Smooth muscle cell (in vitro differentiated cells): ENCODE data around the gene RAMP1. TPM values are rescaled to one million over a fixed set of nuclear protein-coding genes. Genes with fewer than 3 reads are reported as not detected.

ENCODE experiments used
- DNase-seq: peaks from one replicate; lab custom pipeline; 2025; ENCODE audit not compliant: unreplicated experiment; lab: John Stamatoyannopoulos, UW
- H2AFZ ChIP-seq: fragments of 200-600 bp; sonication (generic); 2 replicates; pipeline ENCODE4 v1.6.0; 2016; ENCODE audit warnings: antibody characterized with exemption, low read depth, mild to moderate bottlenecking
- H3F3A ChIP-seq: fragments of 200-600 bp; sonication (generic); 2 replicates; pipeline ENCODE4 v1.6.0; 2017; ENCODE audit warnings: antibody characterized with exemption, low read depth
- H3K27ac ChIP-seq: fragments of 200-600 bp; sonication (generic); 2 replicates; pipeline ENCODE4 v1.5.1; 2016; ENCODE audit warnings: low read depth, mild to moderate bottlenecking
- H3K27me3 ChIP-seq: fragments of 200-600 bp; sonication (generic); 2 replicates; pipeline ENCODE4 v1.6.1; 2016; ENCODE audit warnings: low read depth, mild to moderate bottlenecking
- H3K36me3 ChIP-seq: fragments of 200-600 bp; sonication (generic); 2 replicates; pipeline ENCODE4 v1.5.1; 2016; ENCODE audit warnings: low read depth
- H3K4me1 ChIP-seq: fragments of 200-600 bp; sonication (generic); 2 replicates; pipeline ENCODE4 v1.5.1; 2016; ENCODE audit warnings: low read depth
- H3K4me2 ChIP-seq: fragments of 200-600 bp; sonication (generic); 2 replicates; pipeline ENCODE4 v1.6.0; 2016; ENCODE audit warnings: mild to moderate bottlenecking
- H3K4me3 ChIP-seq: fragments of 200-600 bp; sonication (generic); 2 replicates; pipeline ENCODE4 v1.5.1; 2016; ENCODE audit warnings: mild to moderate bottlenecking
- H3K79me2 ChIP-seq: fragments of 200-600 bp; sonication (generic); 2 replicates; pipeline ENCODE4 v1.6.0; 2016; ENCODE audit warnings: low read depth, mild to moderate bottlenecking
- H3K9ac ChIP-seq: fragments of 200-600 bp; sonication (generic); 2 replicates; pipeline ENCODE4 v1.6.0; 2016; ENCODE audit warnings: low read depth
- H3K9me3 ChIP-seq: fragments of 200-600 bp; sonication (generic); replicated peaks from 2 replicates; pipeline ENCODE4 v1.5.1; 2016; ENCODE audit warnings: low read depth
- H4K20me1 ChIP-seq: fragments of 200-600 bp; sonication (generic); 2 replicates; pipeline ENCODE4 v1.6.0; 2016; ENCODE audit warnings: low read depth
- WGBS: methylation state at CpG from one replicate; pipeline ENCODE4 v1.1.7; 2016; ENCODE audit warnings: low lambda C conversion rate; 5-methylcytosine and 5-hydroxymethylcytosine counted together
- polyA plus RNA-seq: library from polyadenylated mRNA; unstranded; fragments of >200 nt; fragmentation: Nextera tagmentation; extraction: Ambion mirVana; gene quantifications from 2 replicates; pipeline ENCODE4 v1.2.1, GENCODE V29; 2016
- total RNA-seq: library from RNA; depleted of rRNA; stranded (reverse); fragments of >200 nt; gene quantifications from 2 replicates; pipeline ENCODE4 v1.2.3, GENCODE V29; 2014
- TF ChIP-seq, protein P1 (sequence below): fragments of 200-600 bp; sonication (generic); IDR thresholded peaks from 2 replicates; pipeline ENCODE4 v1.5.1; 2017; ENCODE audit warnings: borderline replicate concordance, mild to moderate bottlenecking, antibody characterized with exemption; ENCODE audit not compliant: insufficient read depth, poor library complexity, severe bottlenecking

Gene RAMP1
- total and polyA plus RNA-seq, 2 experiments from 2014 or later = 24.0 to 70.8 TPM

DNA sequence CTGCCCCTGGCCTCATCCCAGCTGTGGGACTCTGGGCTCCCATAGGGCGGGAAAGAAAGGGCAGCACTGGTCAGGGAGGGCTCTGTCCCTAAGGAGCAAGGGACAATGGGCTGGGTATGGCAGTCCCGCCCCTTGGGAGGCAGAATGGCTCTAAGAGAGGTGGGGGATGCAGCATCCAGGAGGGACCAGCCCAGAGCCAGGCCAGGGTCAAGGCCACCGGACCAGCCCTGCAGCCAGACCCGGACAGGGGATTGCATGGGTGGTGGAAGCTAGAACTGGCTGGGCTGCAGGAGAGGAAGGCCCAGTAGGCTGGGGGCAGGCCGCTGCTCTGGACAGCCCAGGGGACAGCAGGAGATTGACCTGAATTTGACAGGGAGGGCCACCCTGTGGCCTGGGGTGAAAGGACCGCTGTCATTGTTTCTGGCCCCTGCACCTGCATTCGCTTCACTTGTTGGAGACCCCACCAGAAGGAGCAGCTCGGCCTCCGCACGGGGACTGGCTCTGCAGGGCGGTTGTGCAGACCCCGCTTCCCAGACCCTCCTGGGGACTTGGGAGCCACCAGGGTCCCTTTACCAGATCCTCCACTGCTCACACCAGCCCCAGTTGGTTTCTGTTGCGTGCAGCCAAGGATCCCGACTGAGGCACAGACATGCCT is 14.6 kb downstream of the RAMP1 start:
- no peak for DNase-seq
- Histone ChIP-seq H3K79me2 (no peaks in the 10 kb centered on the region), H3K4me3 (no peak overlapping the region), H3K4me1 (peaks cover 7% of the 10 kb centered on the region), H3K4me2 (peak overlapping the region; percentile 28), H3K9me3 (no peaks in the 10 kb centered on the region), H3K9ac (no peak overlapping the region), H3K36me3 (no peaks in the 10 kb centered on the region), H4K20me1 (no peaks in the 10 kb centered on the region), H3F3A (no peaks in the 10 kb centered on the region), H3K27me3 (no peaks in the 10 kb centered on the region), H2AFZ (no peak overlapping the region), H3K27ac (peak overlapping the region; percentile 14)
- TF ChIP-seq, protein P1, sequence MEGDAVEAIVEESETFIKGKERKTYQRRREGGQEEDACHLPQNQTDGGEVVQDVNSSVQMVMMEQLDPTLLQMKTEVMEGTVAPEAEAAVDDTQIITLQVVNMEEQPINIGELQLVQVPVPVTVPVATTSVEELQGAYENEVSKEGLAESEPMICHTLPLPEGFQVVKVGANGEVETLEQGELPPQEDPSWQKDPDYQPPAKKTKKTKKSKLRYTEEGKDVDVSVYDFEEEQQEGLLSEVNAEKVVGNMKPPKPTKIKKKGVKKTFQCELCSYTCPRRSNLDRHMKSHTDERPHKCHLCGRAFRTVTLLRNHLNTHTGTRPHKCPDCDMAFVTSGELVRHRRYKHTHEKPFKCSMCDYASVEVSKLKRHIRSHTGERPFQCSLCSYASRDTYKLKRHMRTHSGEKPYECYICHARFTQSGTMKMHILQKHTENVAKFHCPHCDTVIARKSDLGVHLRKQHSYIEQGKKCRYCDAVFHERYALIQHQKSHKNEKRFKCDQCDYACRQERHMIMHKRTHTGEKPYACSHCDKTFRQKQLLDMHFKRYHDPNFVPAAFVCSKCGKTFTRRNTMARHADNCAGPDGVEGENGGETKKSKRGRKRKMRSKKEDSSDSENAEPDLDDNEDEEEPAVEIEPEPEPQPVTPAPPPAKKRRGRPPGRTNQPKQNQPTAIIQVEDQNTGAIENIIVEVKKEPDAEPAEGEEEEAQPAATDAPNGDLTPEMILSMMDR = no peak
- WGBS = 97% methylated on average over 14 of the region's 14 CpGs

DNA sequence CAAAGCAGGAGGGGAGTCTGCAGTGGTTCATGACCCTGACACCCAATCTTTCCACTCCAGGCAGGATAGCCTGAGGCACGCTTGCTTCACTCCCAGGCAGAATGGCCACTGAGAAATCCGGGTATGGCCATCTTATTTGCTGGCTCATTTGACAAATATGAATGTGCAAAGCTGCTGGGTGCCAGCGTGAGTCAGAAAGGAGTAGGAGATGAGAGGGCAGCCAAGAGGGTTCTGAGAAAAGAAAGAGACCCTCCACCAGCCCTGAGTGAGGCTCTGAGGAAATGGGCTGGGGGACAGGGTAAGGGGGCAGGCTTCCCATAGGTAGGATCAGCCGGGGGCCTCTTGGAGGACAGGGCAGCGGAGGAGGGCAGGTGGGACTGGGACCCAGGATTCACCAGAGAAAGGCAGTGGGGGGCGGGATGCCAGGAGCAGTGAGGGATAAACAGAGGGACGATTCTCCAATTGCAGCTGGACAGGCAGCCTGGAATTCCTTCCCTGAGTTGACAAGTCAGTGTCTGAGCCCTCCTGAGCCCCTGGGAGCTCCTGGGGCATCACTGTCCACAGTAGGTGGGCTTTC is 15.2 kb downstream of the RAMP1 start:
- no peak for DNase-seq
- TF ChIP-seq, protein P1 = no peak
- H4K20me1 ChIP-seq = no peaks in the 10 kb centered on the region
- H3K4me2 ChIP-seq = peak overlapping the region; percentile 28
- H3K79me2 ChIP-seq = no peaks in the 10 kb centered on the region
- H3K36me3 ChIP-seq = no peaks in the 10 kb centered on the region
- H3K4me3 ChIP-seq = no peak overlapping the region
- no peaks in the 10 kb centered on the region for H3K9me3 ChIP-seq
- no peaks in the 10 kb centered on the region for H3K27me3 ChIP-seq
- peaks cover 7% of the 10 kb centered on the region for H3K4me1 ChIP-seq
- H2AFZ ChIP-seq = no peak overlapping the region
- 70% methylated on average over 7 of the region's 7 CpGs for WGBS
- peak overlapping the region; percentile 14 for H3K27ac ChIP-seq
- no peaks in the 10 kb centered on the region for H3F3A ChIP-seq
- H3K9ac ChIP-seq = no peak overlapping the region

DNA sequence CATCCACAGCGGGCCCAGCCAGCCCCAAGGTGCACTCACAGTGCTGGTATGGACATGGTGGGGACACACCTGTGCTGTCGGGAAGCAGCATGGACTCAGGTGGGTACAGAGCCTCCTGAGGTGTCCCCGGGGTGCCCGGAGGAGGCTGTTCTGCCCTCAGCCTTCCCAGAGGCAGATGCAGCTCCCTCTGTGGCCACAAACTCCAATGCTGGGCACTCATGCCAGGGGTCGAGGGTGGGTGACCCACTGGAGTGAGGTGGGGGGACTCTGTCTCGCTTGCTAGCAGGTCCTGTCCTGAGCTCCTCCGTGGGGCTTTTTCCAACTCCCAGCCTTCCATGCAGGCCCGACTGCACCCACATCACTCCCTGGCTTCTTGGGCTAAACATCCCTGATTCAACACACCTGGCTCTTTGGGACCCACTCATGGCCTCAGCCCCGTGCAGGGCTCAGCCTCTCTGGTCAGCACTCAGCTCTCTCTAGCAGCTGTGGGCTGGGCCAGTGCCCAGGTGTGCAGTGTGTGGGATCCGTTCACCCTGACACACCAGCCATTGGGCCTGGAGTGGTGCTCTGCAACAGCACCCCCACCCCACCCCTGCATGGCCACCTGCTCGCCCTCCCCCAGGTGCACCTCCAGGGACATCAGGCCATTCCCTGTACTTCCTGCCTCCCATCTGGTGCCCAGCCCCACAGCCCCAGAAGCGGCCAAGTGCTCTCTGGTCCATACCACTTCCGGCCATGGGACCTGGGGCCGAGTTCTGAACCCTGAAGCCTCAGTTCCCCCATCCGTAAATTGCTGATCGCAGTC is 16.0 kb downstream of the RAMP1 start:
- H3K27me3 ChIP-seq = no peaks in the 10 kb centered on the region
- no peak for DNase-seq
- no peaks in the 10 kb centered on the region for H3K36me3 ChIP-seq
- peaks cover 7% of the 10 kb centered on the region for H3K4me1 ChIP-seq
- H3K79me2 ChIP-seq = no peaks in the 10 kb centered on the region
- no peaks in the 10 kb centered on the region for H3F3A ChIP-seq
- H4K20me1 ChIP-seq = no peaks in the 10 kb centered on the region
- H3K9ac ChIP-seq = no peak overlapping the region
- TF ChIP-seq, protein P1 = no peak
- no peaks in the 10 kb centered on the region for H3K9me3 ChIP-seq
- no peak overlapping the region for H3K4me3 ChIP-seq
- no peak overlapping the region for H3K4me2 ChIP-seq
- H3K27ac ChIP-seq = peak overlapping the region; percentile 14
- WGBS = 93% methylated on average over 16 of the region's 16 CpGs
- H2AFZ ChIP-seq = no peak overlapping the region
